Neural progenitor cell (in vitro differentiated cells): ENCODE results near the gene SPECC1L. TPM values are rescaled to one million over a fixed set of nuclear protein-coding genes. Genes with fewer than 3 reads are reported as not detected.
"Not testable (repeated sequence)": the region's sequence is repeated elsewhere in the genome, so short reads cannot be mapped to it uniquely, and the experiment has no call there.

Source experiments
- DNase-seq: peaks from one replicate; pipeline ENCODE4 v3.0.0-alpha.2; 2016; ENCODE audit warnings: low spot score
- H2AFZ ChIP-seq: fragments of 200-600 bp; sonication (generic); replicated peaks from 2 replicates; pipeline ENCODE4 v1.6.1; 2016; ENCODE audit warnings: antibody characterized with exemption
- H3F3A ChIP-seq: fragments of 200-600 bp; sonication (generic); 2 replicates; pipeline ENCODE4 v1.6.1; 2016; ENCODE audit warnings: antibody characterized with exemption, low read depth
- H3K27ac ChIP-seq: fragments of 200-600 bp; sonication (generic); 2 replicates; pipeline ENCODE4 v1.5.1; 2016; ENCODE audit warnings: mild to moderate bottlenecking
- H3K27me3 ChIP-seq: fragments of 200-600 bp; sonication (generic); 2 replicates; pipeline ENCODE4 v1.6.1; 2016; ENCODE audit warnings: mild to moderate bottlenecking, moderate library complexity
- H3K36me3 ChIP-seq: fragments of 200-600 bp; sonication (generic); 2 replicates; pipeline ENCODE4 v1.5.1; 2016
- H3K4me1 ChIP-seq: fragments of 200-600 bp; sonication (generic); 2 replicates; pipeline ENCODE4 v1.6.1; 2016; ENCODE audit warnings: mixed run types
- H3K4me2 ChIP-seq: fragments of 200-600 bp; sonication (generic); 2 replicates; pipeline ENCODE4 v1.6.1; 2016
- H3K4me3 ChIP-seq: fragments of 200-600 bp; sonication (generic); 2 replicates; pipeline ENCODE4 v1.5.1; 2016
- H3K79me2 ChIP-seq: fragments of 200-600 bp; sonication (generic); 2 replicates; pipeline ENCODE4 v1.6.1; 2016; ENCODE audit warnings: low read depth
- H3K9ac ChIP-seq: fragments of 200-600 bp; sonication (generic); 2 replicates; pipeline ENCODE4 v1.6.1; 2016
- H3K9me3 ChIP-seq: fragments of 200-600 bp; sonication (generic); 2 replicates; pipeline ENCODE4 v1.5.1; 2016; ENCODE audit warnings: low read depth
- H4K20me1 ChIP-seq: fragments of 200-600 bp; sonication (generic); 2 replicates; pipeline ENCODE4 v1.6.1; 2016; ENCODE audit warnings: low read depth
- H3K27ac Mint-ChIP-seq: 3 replicates; pipeline ENCODE4 v1.8.0; 2021; ENCODE audit warnings: mixed read lengths
- H3K27me3 Mint-ChIP-seq: 2 replicates; pipeline ENCODE4 v1.8.0; 2022; ENCODE audit warnings: low read depth, mild to moderate bottlenecking, inconsistent platforms, moderate library complexity, mixed read lengths; ENCODE audit not compliant: insufficient read depth
- H3K36me3 Mint-ChIP-seq: 3 replicates; pipeline ENCODE4 v1.8.0; 2021; ENCODE audit warnings: mixed read lengths
- H3K4me1 Mint-ChIP-seq: 3 replicates; pipeline ENCODE4 v1.8.0; 2021; ENCODE audit warnings: mixed read lengths
- H3K4me3 Mint-ChIP-seq: 3 replicates; pipeline ENCODE4 v1.8.0; 2021; ENCODE audit warnings: mild to moderate bottlenecking, moderate library complexity, mixed read lengths
- H3K9me3 Mint-ChIP-seq: 3 replicates; pipeline ENCODE4 v1.8.0; 2020; ENCODE audit warnings: mixed read lengths
- CTCF ChIP-seq: fragments of 200-600 bp; sonication (generic); IDR thresholded peaks from 2 replicates; pipeline ENCODE4 v1.5.1; 2017; ENCODE audit warnings: antibody characterized with exemption, mild to moderate bottlenecking
- EZH2 ChIP-seq: fragments of 200-600 bp; sonication (generic); IDR thresholded peaks from 2 replicates; pipeline ENCODE4 v1.6.1; 2017; ENCODE audit warnings: antibody characterized with exemption, mild to moderate bottlenecking, moderate library complexity
- EZH2phosphoT487 ChIP-seq: fragments of 200-600 bp; sonication (generic); IDR thresholded peaks from 2 replicates; pipeline ENCODE4 v1.6.1; 2017; ENCODE audit warnings: antibody characterized with exemption
- total RNA-seq: library from RNA; depleted of rRNA; stranded (reverse); fragments of >200 nt; gene quantifications from 2 replicates; pipeline ENCODE4 v1.2.3, GENCODE V29; 2015; ENCODE audit warnings: low replicate concordance

The SPECC1L gene
- total RNA-seq, 1 donor from 2014 or later = 48.9 TPM

DNA sequence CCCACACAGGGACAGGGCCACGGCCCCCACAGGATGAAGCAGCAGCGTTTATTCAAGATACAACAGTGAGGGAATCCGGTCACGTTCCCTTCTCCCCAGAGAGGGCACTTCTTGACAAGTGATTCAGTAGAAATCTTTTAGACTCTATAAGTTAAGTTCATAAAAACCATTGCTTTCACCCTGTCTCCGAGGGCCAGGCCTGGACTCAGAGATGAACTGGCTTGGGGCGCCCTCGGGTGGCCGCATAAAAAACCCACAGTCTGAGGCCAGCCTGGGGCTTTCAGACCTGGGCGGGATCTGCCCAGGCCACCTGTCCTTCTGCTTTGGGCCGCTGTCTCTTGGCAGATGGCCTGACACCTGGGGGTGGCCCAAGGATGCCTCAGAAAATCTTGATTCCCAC, 11.2 kb upstream of the SPECC1L start:
- not testable (repeated sequence) for H3K4me2 ChIP-seq, H3K79me2 ChIP-seq, H3K27me3 ChIP-seq, H3K36me3 Mint-ChIP-seq, H3K9me3 Mint-ChIP-seq, H4K20me1 ChIP-seq, H3K27me3 Mint-ChIP-seq, H3K27ac ChIP-seq, H3K9me3 ChIP-seq, H3K9ac ChIP-seq, H3K36me3 ChIP-seq, H3K27ac Mint-ChIP-seq, H3K4me3 ChIP-seq, H3K4me3 Mint-ChIP-seq, H3F3A ChIP-seq, H3K4me1 ChIP-seq
- H3K4me1 Mint-ChIP-seq = peaks cover 12% of the 10 kb centered on the region
- DNase-seq = peak; percentile 82
- H2AFZ ChIP-seq = peak overlapping the region; percentile 68
- peak; percentile 66 for TF ChIP-seq CTCF

GRCh38 chr22:24262185-24262749, 8.4 kb upstream of the SPECC1L start:
- H3K4me3 Mint-ChIP-seq, H3K27me3 ChIP-seq, H3K36me3 Mint-ChIP-seq, H3K9me3 Mint-ChIP-seq, H3K4me2 ChIP-seq, H3F3A ChIP-seq, H2AFZ ChIP-seq, DNase-seq, H3K4me1 ChIP-seq, H3K27ac Mint-ChIP-seq, H3K9ac ChIP-seq, H3K9me3 ChIP-seq, H3K4me3 ChIP-seq, H3K27ac ChIP-seq, H4K20me1 ChIP-seq, H3K36me3 ChIP-seq, H3K79me2 ChIP-seq, H3K27me3 Mint-ChIP-seq: not testable (repeated sequence)
- H3K4me1 Mint-ChIP-seq = peaks cover 24% of the 10 kb centered on the region

DNA sequence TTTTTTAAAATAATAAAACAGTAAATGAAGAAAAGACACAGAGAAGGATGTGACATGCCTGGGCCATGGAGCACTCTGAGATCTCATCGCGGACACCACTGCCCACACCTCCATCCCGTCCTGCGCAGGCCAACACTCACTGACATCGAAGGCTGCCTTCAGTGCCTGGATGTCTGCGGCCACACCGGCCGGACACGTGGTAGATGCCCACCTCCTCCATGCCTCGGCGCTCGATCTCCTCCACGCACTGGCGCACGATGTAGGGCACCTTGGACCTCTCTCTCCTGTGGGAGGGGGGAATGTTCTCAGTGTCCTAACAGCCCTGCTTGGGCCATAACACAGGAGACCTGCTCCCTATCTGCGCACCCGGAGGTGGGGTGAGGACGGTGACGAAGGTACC, 7.2 kb upstream of the SPECC1L start:
- not testable (repeated sequence) for H3K36me3 Mint-ChIP-seq, H2AFZ ChIP-seq, H3K4me1 ChIP-seq, H3K4me2 ChIP-seq, DNase-seq, H3K27me3 ChIP-seq, H3K9me3 Mint-ChIP-seq, H3K9me3 ChIP-seq, H3K27me3 Mint-ChIP-seq, H3K9ac ChIP-seq, H3K27ac ChIP-seq, H3F3A ChIP-seq, H3K36me3 ChIP-seq, H3K4me3 ChIP-seq, H3K79me2 ChIP-seq, H4K20me1 ChIP-seq, H3K4me3 Mint-ChIP-seq
- H3K4me1 Mint-ChIP-seq = peaks cover 24% of the 10 kb centered on the region
- H3K27ac Mint-ChIP-seq = peak overlapping the region; percentile 93

- not testable (repeated sequence) for H3K9me3 ChIP-seq, H2AFZ ChIP-seq, DNase-seq, H3K4me1 ChIP-seq, H3K9me3 Mint-ChIP-seq, H3K79me2 ChIP-seq, H3K27me3 Mint-ChIP-seq, H3K4me3 Mint-ChIP-seq, H3K4me2 ChIP-seq, H3K27me3 ChIP-seq, H3K36me3 Mint-ChIP-seq, H3K27ac ChIP-seq, H3K4me3 ChIP-seq, H3K36me3 ChIP-seq, H4K20me1 ChIP-seq, H3K9ac ChIP-seq, H3F3A ChIP-seq
- Mint-ChIP-seq H3K27ac (peak overlapping the region; percentile 94), H3K4me1 (peaks cover 26% of the 10 kb centered on the region)
Measured at GRCh38 chr22:24264329-24264896, 6.2 kb upstream of the SPECC1L start.

DNA sequence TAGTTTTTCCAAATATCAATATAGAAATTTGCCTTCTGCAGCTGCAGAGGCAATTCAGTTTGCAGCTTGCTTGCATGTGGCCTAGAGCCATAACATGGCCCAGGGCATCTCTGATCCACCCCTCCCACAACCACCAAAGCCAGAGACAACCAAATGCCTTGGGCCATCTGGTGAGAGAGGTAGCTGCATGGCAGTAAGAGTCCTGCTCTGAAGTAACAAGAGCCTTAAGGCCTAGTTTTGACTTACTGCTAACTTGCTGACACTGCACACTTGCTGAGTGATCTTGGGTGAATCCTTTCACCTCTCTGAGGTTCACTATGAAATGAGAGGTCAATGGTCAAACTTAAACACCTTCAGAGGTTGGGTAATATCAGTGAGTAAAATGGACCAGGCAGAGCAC, 4.9 kb upstream of the SPECC1L start:
- Histone ChIP-seq H3K4me3 (no peak overlapping the region), H3K9me3 (no peaks in the 10 kb centered on the region), H3K4me2 (no peak overlapping the region), H3K27me3 (no peaks in the 10 kb centered on the region), H3K79me2 (no peaks in the 10 kb centered on the region), H3K36me3 (no peaks in the 10 kb centered on the region), H3F3A (peaks cover 19% of the 10 kb centered on the region), H4K20me1 (no peaks in the 10 kb centered on the region), H3K9ac (no peak overlapping the region), H3K4me1 (no peaks in the 10 kb centered on the region), H2AFZ (no peak overlapping the region), H3K27ac (no peak overlapping the region)
- Mint-ChIP-seq H3K4me1 (peaks cover 27% of the 10 kb centered on the region), H3K36me3 (no peaks in the 10 kb centered on the region), H3K27ac (no peak overlapping the region), H3K27me3 (peaks cover 6% of the 10 kb centered on the region), H3K4me3 (no peak overlapping the region), H3K9me3 (no peaks in the 10 kb centered on the region)
- TF ChIP-seq CTCF (no peak), EZH2 (no peak), EZH2phosphoT487 (no peak)
- no peak for DNase-seq

- not testable (repeated sequence) for H3K36me3 Mint-ChIP-seq, H3K9ac ChIP-seq
- H3K4me1 Mint-ChIP-seq = peaks cover 28% of the 10 kb centered on the region
Measured at GRCh38 chr22:24266495-24266894, 4.1 kb upstream of the SPECC1L start.

More at GRCh38 chr22:24266495-24266894, 4.1 kb upstream of the SPECC1L start:
- H3K9me3 Mint-ChIP-seq, H3K4me1 ChIP-seq, H3K4me3 ChIP-seq, H4K20me1 ChIP-seq, H3K36me3 ChIP-seq, H3K27me3 ChIP-seq, H2AFZ ChIP-seq, H3K9me3 ChIP-seq, H3K27me3 Mint-ChIP-seq, DNase-seq, H3K4me3 Mint-ChIP-seq, H3K27ac Mint-ChIP-seq, H3K4me2 ChIP-seq, H3K79me2 ChIP-seq, H3K27ac ChIP-seq: not testable (repeated sequence)
- H3F3A ChIP-seq = peaks cover 19% of the 10 kb centered on the region
